GM10266 (cell line): ENCODE data around the gene FUZ.
"Not testable (repeated sequence)": the region's sequence is repeated elsewhere in the genome, so short reads cannot be mapped to it uniquely, and the experiment has no call there.

Experiments used
- DNase-seq: peaks from one replicate; pipeline ENCODE4 v3.0.0; 2012; ENCODE audit errors: extremely low spot score
- CTCF ChIP-seq: IDR thresholded peaks from 2 replicates; pipeline ENCODE4 v1.5.1; 2012; ENCODE audit warnings: mild to moderate bottlenecking, low read depth; ENCODE audit not compliant: control insufficient read depth, insufficient read depth; ENCODE audit errors: missing control alignments

FUZ gene

GRCh38 chr19:49829200-49829599 is 16.1 kb upstream of the FUZ start:
- TF ChIP-seq CTCF: no peak
- no peak for DNase-seq

- no peak for TF ChIP-seq CTCF
- no peak for DNase-seq
Measured at GRCh38 chr19:49827034-49827433, 13.9 kb upstream of the FUZ start.

- TF ChIP-seq CTCF: no peak
- no peak for DNase-seq
Measured at GRCh38 chr19:49824662-49825061, 11.6 kb upstream of the FUZ start.

- DNase-seq: no peak
- TF ChIP-seq CTCF: no peak
Measured at GRCh38 chr19:49823472-49823871, 10.4 kb upstream of the FUZ start.

GRCh38 chr19:49820125-49820524 is 7.0 kb upstream of the FUZ start:
- DNase-seq: no peak
- TF ChIP-seq CTCF: no peak

- not testable (repeated sequence) for DNase-seq
Measured at GRCh38 chr19:49819452-49820115, 6.5 kb upstream of the FUZ start.

- DNase-seq: no peak
- no peak for TF ChIP-seq CTCF
Measured at GRCh38 chr19:49818649-49819370, 5.7 kb upstream of the FUZ start.
